Adipose tissue (tissue), 3 donors: ENCODE data around the gene SLCO2A1. TPM values are rescaled to one million over a fixed set of nuclear protein-coding genes. Genes with fewer than 3 reads are reported as not detected.

Experiments
- H3K27ac ChIP-seq: one replicate; pipeline ENCODE4 v1.5.1; 2013; ENCODE audit warnings: low read depth, low read length
- WGBS, 3 donors: extraction: QIAGEN DNeasy Blood & Tissue Kit; methylation state at CpG; one replicate each; pipeline ENCODE4 v1.1.7; 2013; 5-methylcytosine and 5-hydroxymethylcytosine counted together
- polyA plus RNA-seq, 3 donors: library from polyadenylated mRNA; stranded (reverse); fragments of 200-250 nt; gene quantifications; one replicate each; pipeline ENCODE4 v1.2.3, GENCODE V29; 2013
- donor health status: healthy with polysubstance abuse.
- donor health status: Bipolar disorder and iron deficiency.
- donor health status: healthy.

Gene SLCO2A1
- polyA plus RNA-seq, 3 donors = 5.2 to 33.5 (median 6.3) TPM

- H3K27ac ChIP-seq = no peak overlapping the region
- 96 to 98% (median 97%) methylated on average over 2 of the region's 2 CpGs for WGBS, 3 donors
Measured at GRCh38 chr3:134014270-134014669, 15.5 kb downstream of the SLCO2A1 start.

GRCh38 chr3:134013280-134013679 lies 16.4 kb downstream of the SLCO2A1 start:
- 68 to 81% (median 76%) methylated on average over 3 of the region's 3 CpGs for WGBS, 3 donors

DNA sequence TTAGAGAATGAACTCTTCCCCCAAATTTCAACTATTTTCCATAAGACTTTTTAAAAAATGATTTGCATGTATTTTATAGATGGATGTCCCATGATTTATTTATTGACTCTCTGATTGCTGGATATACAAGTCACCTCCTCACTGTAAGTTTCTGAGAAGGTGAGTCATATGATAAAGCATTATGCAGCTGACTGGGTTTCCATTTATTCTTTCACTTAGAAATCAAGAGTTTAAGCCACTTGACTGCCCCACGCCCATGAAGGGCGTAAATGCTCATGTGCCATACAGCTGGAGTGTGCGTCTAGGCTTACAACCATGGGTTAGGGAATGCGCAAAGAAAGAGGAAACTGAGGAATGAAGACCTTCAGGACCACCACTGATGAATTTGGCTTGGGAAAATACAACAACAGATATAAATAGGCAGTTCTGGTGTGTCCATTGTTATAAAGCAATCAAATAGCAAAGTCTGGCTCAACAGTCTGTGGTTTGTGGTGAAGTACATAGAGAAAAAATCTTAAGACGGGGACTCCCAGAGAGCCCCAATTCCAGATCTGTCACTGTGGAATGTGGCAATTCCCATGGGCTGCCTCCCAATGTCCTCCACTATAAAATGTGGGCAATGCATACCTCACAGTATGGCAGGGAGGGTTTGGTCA lies 20.3 kb downstream of the SLCO2A1 start:
- WGBS, 3 donors = 92 to 95% (median 93%) methylated on average over 5 of the region's 5 CpGs
- no peak overlapping the region for H3K27ac ChIP-seq

More at GRCh38 chr3:134013280-134013679, 16.4 kb downstream of the SLCO2A1 start:
- no peak overlapping the region for H3K27ac ChIP-seq

DNA sequence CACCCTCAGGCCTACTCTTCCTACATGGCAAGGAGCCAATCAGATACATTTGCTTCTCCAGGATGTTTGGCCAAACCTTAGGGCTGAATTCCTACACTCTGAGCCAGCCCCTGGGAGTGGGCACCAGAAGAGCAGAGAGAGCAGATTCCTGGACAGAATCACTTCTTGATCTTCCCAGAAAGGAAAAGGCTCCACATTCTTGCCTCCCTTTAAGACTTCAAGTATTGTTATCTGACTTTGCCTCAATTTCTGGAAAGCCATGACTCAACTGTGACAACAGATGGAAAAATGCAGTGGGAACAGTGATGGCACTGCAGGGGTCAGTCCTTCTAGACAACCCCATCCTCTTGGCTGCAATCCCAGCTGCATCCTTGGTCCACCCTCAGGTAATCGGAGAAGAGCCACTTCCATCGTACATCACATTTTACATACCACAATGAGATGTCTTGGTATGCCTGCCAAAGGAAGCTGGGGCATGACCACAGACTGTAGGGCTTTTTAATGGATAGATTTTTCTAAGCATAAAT lies 21.0 kb downstream of the SLCO2A1 start:
- H3K27ac ChIP-seq = no peak overlapping the region
- WGBS, 3 donors = 38 to 66% (median 43%) methylated on average over 2 of the region's 2 CpGs

DNA sequence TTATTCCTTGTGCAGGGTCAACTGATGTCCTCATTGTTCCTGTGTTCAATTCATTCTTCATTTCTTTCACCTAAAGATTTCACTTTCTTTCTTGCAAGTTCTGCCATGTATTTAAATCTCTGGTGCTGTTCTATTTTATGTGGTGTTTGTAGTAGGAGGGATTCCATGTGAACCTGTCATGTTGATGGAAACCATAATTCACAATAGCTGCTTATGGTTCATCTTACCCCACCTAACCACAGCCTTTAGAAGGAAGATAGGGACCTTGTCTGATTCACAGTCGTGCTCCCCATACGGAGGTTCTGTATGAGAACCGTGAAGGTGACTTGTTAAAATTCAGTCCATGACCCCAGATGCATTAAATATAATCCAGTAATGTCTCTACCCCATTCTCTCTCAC lies 21.9 kb downstream of the SLCO2A1 start:
- no peak overlapping the region for H3K27ac ChIP-seq
- WGBS, 3 donors = 61 to 79% (median 79%) methylated on average over 3 of the region's 3 CpGs

DNA sequence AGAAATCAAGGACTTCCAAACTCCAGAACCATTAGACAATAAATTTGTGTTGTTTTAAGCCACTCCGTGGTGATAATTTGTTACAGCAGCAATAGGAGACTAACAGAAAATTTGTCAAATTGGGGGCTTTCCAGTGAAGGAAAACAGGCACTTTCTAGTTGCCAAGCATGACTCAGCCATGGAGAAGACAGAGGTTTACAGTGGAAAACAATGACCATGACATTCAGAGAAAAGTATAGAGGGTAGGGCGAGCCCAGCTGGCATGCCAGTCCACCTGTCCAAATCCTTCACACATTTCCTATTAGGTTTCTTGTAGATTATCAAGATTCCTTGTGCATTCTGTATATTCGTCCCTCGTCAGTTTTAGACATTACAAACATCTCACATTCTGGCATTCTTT lies 24.9 kb downstream of the SLCO2A1 start:
- H3K27ac ChIP-seq = no peak overlapping the region
- WGBS, 3 donors = 87 to 92% (median 88%) methylated on average over 4 of the region's 4 CpGs

GRCh38 chr3:134003066-134003465 lies 26.7 kb downstream of the SLCO2A1 start:
- no peak overlapping the region for H3K27ac ChIP-seq
- 89 to 97% (median 96%) methylated on average over 5 of the region's 5 CpGs for WGBS, 3 donors

GRCh38 chr3:134002306-134002705 lies 27.4 kb downstream of the SLCO2A1 start:
- WGBS, 3 donors = 63 to 86% (median 85%) methylated on average over 1 of the region's 1 CpG
- H3K27ac ChIP-seq = no peak overlapping the region

DNA sequence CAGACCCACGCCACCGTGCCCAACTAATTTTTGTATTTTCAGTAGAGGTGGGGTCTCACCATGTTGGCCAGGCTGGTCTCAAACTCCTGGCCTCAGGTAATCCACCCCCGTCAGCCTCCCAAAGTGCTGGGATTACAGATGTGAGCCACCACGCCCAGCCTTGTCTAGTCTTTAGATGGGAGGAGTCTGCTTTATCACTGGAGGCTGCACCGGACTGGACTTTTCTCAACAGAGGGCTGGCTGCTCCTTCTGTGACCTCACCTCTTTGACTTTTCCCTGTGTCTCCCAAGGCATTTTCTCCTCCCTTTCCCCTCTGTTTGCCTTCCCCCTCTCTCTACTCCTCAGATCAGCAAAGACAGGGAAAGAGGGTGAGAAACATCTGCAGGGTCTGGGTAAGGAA lies 28.5 kb downstream of the SLCO2A1 start:
- 81 to 84% (median 82%) methylated on average over 5 of the region's 5 CpGs for WGBS, 3 donors
- no peak overlapping the region for H3K27ac ChIP-seq

DNA sequence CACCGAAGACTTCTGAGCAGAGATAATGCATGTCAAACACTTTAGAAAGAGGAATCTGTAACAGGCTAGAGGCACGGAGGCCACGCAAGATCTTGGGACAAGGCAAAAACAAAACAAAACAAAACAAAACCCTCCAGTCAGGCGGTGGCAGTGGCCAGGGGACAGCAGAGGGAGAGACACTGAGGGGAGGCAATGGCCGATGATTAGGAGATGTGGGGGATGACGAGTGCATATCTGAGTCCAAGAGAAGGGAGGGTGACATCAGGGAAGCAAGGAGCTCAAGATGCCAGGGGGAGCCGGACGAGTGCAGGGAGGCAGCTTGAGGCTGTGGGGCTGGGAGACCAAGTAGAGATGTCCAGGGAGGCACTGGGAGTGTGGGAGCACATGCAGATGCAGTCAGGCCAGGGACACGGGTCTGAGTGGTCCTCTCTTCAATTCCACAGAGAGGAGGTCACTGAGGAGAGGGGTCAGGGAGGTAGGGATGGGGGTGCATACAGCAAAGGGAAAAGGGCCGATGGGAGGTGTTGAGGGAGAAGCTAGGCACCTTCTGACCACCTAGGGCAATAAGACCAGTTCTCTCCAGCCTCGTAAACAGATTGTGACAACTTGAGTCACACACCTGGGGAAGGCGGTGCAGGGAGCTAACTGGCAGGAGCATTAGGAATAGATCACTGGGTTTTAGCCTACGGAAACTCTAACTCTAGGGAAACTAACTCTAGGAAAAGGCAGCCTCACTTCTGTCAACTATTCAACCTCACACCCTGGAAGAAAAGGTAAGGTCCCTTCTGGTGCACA lies 29.6 kb downstream of the SLCO2A1 start:
- WGBS, 3 donors = 84 to 90% (median 85%) methylated on average over 13 of the region's 13 CpGs
- no peak overlapping the region for H3K27ac ChIP-seq

DNA sequence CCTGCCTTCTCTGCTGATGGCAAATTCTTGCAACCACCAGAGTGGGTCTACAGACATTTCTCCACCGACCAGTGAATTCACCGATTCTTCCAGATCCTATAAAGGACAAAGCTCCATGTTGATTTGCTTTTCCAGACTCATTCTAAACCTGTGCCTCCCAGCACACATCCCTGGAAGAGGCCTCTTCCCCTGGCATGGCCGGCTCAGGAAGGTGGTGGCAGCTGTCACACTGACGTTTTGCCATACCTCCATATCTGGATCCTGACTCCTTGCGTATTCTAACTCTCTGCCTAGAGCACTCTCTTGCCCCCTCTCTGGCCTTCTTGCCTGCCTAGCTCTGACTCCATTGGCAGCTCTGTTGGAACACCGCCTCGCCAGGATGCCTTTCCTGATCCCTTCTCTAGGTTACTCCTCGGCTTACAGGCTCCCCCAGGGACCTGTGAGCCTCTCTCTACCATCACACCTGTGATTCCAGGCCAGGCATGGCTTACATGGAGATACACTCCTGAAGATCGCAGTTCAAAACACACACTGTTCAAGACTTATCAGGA lies 31.0 kb downstream of the SLCO2A1 start:
- no peak overlapping the region for H3K27ac ChIP-seq
- 76 to 80% (median 77%) methylated on average over 9 of the region's 9 CpGs for WGBS, 3 donors

GRCh38 chr3:133997871-133998635 lies 31.7 kb downstream of the SLCO2A1 start:
- 83 to 89% (median 87%) methylated on average over 9 of the region's 9 CpGs for WGBS, 3 donors
- no peak overlapping the region for H3K27ac ChIP-seq

- no peak overlapping the region for H3K27ac ChIP-seq
- WGBS, 3 donors = 92 to 94% (median 93%) methylated on average over 5 of the region's 5 CpGs
Measured at GRCh38 chr3:133996996-133997395, 32.7 kb downstream of the SLCO2A1 start.

- WGBS, 3 donors = 76 to 82% (median 76%) methylated on average over 12 of the region's 12 CpGs
- H3K27ac ChIP-seq = no peak overlapping the region
Measured at GRCh38 chr3:133996251-133996661, 33.5 kb downstream of the SLCO2A1 start.

DNA sequence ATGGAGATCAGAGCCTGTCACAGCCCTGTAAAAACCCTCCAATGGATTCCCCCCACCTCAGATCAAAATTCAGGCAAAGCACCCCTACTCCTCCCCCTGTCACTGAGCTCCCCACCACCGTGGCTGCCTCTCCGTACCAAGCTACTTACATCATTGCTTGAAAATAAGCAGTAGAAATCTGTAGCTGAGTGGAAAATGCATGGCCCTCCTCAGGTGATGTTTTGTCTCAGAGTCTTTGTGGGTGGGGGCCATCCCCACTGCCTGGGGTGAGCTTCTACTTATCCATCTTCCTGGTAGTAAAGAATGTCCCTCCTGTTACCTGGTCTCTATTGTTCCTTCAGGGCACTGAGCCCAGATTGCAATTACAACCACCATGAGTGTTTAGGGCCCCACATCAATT lies 34.5 kb downstream of the SLCO2A1 start:
- no peak overlapping the region for H3K27ac ChIP-seq
- 82 to 97% (median 89%) methylated on average over 2 of the region's 2 CpGs for WGBS, 3 donors

DNA sequence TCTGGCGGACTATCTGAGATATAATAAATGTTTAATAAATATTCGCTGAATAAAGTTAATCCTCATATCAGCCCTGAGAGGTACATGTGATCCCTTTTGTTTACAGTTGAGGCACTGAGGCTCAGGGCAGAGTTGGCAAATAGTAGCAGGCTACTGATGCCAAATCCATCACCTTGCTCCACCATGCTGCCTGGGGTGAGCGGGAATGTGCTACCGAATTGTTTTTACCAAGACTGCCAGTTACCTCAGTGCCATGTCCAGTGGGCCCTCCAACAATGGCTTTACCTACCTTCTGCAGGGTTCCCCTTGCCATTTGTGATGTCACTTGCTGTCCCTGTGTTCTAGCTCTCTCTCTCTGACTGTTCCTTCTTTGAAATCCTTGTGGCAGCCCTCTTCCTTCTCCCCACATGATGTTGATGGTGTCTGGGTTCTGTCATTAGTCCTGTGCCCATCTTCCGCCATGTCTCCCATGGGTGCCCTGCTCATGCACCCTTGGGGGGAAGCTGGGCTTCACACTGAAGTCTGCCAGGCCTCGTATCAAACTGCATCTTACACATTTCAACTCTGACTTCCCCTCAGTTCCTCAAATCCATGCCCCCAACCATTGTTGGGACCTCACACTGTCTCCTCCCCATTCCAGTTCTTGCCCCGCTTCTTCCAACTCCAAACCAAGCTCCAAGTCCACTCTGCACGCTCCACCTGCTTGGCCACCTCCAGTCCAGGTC lies 35.4 kb downstream of the SLCO2A1 start:
- H3K27ac ChIP-seq = no peak overlapping the region
- 82 to 88% (median 87%) methylated on average over 8 of the region's 8 CpGs for WGBS, 3 donors

GRCh38 chr3:133992951-133993620 lies 36.6 kb downstream of the SLCO2A1 start:
- no peak overlapping the region for H3K27ac ChIP-seq
- 72 to 82% (median 73%) methylated on average over 10 of the region's 10 CpGs for WGBS, 3 donors
